HG03196 (cell line): ENCODE data around the gene USH2A.

ENCODE experiments used
- ATAC-seq: cut with Tn5 transposase; IDR thresholded peaks from one replicate; pipeline ENCODE4 v1.9.1; 2021; ENCODE audit not compliant: unreplicated experiment

USH2A gene

DNA sequence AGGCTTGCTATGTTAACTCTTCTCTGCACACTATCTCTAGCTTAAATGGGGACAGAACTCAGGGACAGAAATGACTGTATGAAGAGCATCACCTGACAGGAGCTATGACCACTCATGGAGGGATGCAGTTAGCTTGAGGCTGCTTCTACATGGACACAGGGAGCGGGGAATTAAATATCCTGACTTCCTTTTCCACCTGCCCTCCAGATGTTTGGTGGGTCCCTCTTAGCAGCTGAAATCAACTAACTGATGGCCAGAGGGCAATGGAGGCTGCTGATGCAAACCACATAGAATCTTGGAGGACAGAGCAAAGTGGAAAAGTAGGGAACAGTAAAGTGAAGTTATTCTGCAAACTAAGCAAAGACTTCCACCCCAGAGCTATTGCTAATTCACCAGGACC, 214.1 kb downstream of the USH2A start:
- ATAC-seq: no peak

- ATAC-seq: no peak
These were observed 216.1 kb downstream of the USH2A start for GRCh38 chr1:216207154-216207553.

- no peak for ATAC-seq
These were observed 218.1 kb downstream of the USH2A start for GRCh38 chr1:216205176-216205575.

- ATAC-seq: no peak
These were observed 221.3 kb downstream of the USH2A start for GRCh38 chr1:216201946-216202345.

- no peak for ATAC-seq
These were observed 222.3 kb downstream of the USH2A start for GRCh38 chr1:216200941-216201340.

- no peak for ATAC-seq
These were observed 228.5 kb downstream of the USH2A start for GRCh38 chr1:216194721-216195120.

DNA sequence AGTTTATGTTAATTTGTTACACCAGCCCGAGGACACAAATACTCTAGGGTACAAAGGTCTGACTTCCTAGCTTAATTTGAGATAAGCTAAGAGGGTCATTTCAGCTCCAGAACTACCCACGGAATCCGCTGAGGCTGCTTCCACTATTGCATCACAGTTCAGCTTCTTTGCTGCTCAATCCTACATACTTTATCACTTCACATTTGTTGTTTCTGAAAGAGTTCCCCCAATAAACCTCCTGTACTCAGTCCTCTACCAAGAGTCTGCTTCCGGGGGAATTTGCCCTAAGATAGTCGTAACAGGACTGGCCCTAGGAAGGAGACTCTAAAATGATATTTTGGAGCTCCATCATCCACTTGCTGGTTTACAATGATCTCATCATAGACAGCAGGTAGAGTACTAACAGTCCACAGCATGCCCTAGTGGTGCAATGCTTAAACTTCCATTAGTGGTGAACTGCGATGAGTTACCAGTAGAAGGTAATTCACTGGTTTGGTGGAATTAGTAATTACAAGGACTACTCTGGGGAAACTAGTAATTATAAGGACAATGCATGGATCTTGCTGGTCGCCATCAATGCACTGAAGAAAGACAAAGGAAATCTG, 229.3 kb downstream of the USH2A start:
- no peak for ATAC-seq

GRCh38 chr1:216190438-216190837, 232.8 kb downstream of the USH2A start:
- no peak for ATAC-seq

- no peak for ATAC-seq
These were observed 236.4 kb downstream of the USH2A start for GRCh38 chr1:216186816-216187215.

DNA sequence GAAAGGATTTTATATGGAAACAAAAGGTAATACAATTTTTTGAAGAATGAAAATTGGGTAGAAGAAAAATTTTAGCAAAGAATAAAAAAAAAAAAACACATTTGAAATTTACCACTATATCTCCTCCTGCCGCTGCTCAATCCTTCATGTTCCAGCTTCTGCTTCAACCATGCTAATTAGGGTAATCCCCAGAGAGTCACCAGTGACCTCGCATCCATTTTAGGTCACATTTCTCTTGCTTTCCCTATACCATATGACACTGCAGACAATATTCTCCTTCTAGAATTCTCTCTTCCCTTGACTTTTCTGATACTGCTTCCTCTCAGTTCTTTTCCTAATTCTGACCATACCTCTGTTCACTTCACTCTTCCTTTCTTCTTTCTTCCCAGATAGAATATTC, 237.1 kb downstream of the USH2A start:
- ATAC-seq: no peak

GRCh38 chr1:216184126-216184680, 239.0 kb downstream of the USH2A start:
- ATAC-seq: no peak

DNA sequence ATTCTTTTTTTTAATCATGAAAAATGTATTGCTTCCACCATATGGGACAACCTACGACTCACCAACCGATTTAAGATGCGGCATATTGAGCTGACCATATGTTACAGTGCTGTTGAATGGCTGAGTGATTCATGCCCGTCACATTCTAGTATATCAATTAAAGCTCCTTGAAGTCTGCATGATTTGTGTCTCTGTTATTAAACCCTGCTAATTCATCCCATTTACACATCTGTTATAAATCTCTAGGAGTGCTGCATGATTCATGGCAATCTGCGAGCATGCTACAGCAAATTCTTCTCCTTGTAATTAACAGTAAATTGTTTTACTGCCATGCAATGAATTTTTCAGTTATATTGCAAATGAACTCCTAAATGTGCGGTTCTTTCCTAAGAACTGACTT, 239.8 kb downstream of the USH2A start:
- ATAC-seq: no peak

DNA sequence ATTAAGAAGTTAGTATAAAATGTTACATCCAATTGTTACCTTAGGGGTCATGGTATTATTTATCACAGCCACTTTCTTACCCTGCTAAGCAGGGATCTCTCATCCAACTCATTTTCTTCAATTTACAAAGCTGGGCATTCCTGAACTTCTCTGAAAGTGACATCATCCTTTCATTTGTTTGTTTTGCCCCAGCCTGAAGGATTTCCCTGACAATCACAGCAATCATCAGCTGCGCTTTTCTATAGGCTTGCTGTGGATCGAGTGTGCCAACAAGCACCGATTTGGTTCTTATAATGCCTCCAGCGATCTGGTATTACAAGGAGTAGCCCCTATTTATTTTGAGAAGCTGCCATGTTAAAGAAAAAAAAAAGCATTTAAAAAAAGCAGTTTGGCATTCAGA, 240.2 kb downstream of the USH2A start:
- ATAC-seq: no peak

DNA sequence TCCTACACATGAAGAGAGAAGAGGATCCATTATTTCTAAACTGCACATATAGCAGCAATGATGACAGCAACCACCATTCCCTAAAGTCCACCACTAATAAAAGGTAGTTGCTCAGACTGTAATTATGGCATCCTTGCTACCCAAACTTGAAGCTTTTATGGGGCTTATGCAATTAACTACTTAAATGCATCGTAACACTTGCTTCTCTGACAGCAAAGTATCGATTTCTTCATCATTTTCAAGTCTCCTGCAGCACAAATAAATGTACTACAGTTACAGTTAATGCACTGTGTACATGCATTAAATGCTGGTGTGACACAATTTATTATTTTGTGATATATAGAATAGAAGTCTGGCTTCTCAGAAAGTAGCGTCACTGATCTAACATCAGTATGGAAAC, 241.7 kb downstream of the USH2A start:
- no peak for ATAC-seq

- no peak for ATAC-seq
These were observed 245.0 kb downstream of the USH2A start for GRCh38 chr1:216178281-216178680.

- no peak for ATAC-seq
These were observed 246.3 kb downstream of the USH2A start for GRCh38 chr1:216176970-216177369.

GRCh38 chr1:216175714-216176113, 247.5 kb downstream of the USH2A start:
- ATAC-seq: no peak

DNA sequence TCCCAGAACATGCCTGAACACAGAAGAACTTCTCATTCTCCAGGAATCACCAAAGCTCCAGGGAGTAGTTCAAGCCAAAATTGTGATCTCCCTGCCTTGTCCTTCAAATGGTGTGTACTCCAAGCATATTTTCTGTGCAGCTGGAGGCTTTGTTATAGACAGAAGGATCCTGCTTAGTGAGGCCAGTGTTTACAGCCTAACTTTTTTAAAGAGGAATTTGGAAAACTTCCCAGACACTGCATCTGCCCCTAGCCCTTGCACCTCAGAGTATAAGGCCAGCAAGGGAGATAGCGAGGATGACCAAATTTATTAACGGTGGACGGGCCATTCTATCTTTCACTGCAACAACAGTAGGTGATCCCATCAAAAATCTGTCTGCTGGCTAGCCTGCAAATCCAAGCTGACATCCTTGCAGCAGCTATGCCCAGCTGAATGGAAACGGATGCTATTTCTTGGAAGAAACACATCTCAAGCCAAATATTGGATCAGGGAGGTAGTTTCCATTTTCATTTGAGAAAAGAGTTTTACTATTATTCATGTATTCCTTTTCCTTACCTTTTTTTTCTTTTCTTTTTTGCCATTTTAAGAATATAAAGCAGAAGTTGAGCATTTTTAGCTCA, 249.8 kb downstream of the USH2A start:
- no peak for ATAC-seq

DNA sequence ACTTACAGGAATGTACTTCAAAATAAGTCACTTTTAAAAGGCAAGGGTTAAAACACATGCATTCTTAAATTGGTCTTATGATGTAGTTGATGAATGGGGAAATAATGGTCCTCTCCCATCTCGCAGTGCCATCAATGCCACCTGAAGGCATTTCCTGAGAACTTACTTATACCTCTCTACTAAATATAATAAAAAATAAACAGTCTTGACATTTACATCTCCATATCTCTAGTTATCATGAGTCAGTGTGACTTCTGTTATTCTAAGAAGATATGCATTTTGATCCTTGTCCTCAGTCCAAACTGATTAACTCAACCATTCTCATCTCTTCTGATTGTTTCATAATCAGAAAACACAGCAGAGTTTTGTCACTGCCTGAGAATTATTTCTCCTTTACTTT, 253.9 kb downstream of the USH2A start:
- no peak for ATAC-seq

- no peak for ATAC-seq
These were observed 254.7 kb downstream of the USH2A start for GRCh38 chr1:216168546-216168945.

DNA sequence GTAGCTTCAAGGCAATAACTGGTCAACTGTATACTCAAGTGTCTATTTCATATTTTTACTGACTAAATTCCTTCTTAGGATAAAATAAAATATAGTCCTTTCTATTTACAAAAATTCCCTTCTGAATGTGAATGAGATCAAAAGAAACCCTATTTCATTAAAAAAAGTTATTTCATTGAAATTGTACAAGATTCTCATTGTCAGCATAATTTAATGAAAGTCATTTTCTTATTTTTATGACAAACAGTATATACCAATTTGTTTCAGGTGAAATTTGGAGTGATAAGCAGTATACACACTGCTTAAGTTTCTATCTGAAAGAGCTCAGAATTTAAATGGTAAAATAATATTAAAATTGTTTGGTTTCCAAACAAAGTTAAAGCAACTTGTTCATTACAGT, 269.2 kb downstream of the USH2A start:
- ATAC-seq: no peak

DNA sequence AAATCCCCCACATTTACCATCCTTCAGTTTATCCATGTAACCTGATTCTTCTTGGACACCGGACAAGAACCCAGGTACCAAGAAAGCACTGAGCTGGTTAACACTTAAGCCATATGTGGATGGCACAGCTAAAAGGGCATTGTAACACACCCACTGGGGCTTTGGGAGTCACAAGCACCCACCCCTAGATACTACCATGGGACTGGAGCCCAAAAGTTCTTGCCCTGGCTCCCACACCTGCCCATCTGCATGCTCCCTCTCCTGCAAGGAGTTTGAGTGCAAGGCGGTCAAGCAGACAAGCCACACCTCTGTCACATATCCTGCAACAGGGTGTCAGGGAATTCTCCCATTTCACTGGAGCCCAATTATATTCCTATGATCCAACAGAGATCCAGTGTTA, 270.1 kb downstream of the USH2A start:
- no peak for ATAC-seq
